Suprapubic skin (tissue), 4 donors: Measurements from ENCODE around the gene TRA2B.

Experiments
- POLR2A ChIP-seq, 2 donors: fragments of 450-650 bp; IDR thresholded peaks; one replicate each; pipeline ENCODE4 v1.6.1; 2017; ENCODE audit warnings: antibody characterized with exemption in 2 of 2, mild to moderate bottlenecking in 2 of 2, moderate library complexity in 2 of 2
- POLR2AphosphoS5 ChIP-seq, 3 donors: sonication (generic); formaldehyde crosslinking; IDR thresholded peaks; one replicate each; pipeline ENCODE4 v1.6.1; 2017; ENCODE audit warnings: antibody characterized with exemption in 3 of 3
- TF ChIP-seq, protein P1 (sequence below), 2 donors: fragments of 200-600 bp in 1 of 2; fragments of 450-650 bp in 1 of 2; sonication (generic) in 1 of 2; IDR thresholded peaks; one replicate each; pipeline ENCODE4 v1.5.1; 2016 to 2019; ENCODE audit warnings: antibody characterized with exemption in 2 of 2, mild to moderate bottlenecking in 1 of 2, moderate library complexity in 1 of 2

DNA sequence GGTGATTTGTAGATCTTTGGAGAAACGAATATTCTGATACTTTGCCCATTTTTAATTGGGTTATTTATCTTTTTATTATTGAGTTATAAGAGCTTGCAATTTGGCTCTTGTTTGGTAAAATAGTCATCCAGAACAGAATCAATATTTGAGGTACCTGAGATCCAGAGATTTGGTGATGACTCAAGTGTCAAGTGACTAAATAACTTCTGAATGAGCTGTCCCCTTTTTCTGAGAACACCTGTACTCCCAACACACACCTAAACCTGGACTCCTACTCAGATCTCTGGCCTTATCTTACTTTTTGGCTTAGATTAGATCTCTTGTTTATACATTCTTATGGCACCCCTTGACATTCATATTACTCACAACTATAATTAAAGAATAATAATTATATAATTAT is 3.1 kb upstream of the TRA2B start:
- TF ChIP-seq, protein P1, sequence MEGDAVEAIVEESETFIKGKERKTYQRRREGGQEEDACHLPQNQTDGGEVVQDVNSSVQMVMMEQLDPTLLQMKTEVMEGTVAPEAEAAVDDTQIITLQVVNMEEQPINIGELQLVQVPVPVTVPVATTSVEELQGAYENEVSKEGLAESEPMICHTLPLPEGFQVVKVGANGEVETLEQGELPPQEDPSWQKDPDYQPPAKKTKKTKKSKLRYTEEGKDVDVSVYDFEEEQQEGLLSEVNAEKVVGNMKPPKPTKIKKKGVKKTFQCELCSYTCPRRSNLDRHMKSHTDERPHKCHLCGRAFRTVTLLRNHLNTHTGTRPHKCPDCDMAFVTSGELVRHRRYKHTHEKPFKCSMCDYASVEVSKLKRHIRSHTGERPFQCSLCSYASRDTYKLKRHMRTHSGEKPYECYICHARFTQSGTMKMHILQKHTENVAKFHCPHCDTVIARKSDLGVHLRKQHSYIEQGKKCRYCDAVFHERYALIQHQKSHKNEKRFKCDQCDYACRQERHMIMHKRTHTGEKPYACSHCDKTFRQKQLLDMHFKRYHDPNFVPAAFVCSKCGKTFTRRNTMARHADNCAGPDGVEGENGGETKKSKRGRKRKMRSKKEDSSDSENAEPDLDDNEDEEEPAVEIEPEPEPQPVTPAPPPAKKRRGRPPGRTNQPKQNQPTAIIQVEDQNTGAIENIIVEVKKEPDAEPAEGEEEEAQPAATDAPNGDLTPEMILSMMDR (IDR thresholded peaks at IDR 0.05) = no peak
- TF ChIP-seq POLR2AphosphoS5 (IDR thresholded peaks at IDR 0.05) (no peak), POLR2A (IDR thresholded peaks at IDR 0.05) (no peak)
